Airway epithelial cell (primary cell): ENCODE measurements around the gene STMN1. TPM values are rescaled to one million over a fixed set of nuclear protein-coding genes. Genes with fewer than 3 reads are reported as not detected.

ENCODE experiments used
- total RNA-seq: library from RNA; depleted of rRNA; stranded (reverse); fragments of >200 nt; gene quantifications from 2 replicates; pipeline ENCODE4 v1.2.3, GENCODE V29; 2015

The STMN1 gene
- 150 and 162 TPM in 2 replicates for total RNA-seq

GRCh38 chr1:25905680-25906643 lies at the start of gene STMN1:
TSS of gene STMN1 (minus strand) at chr1:25906419. CDS start at chr1:25904676, 1,743 bp downstream.

GRCh38 chr1:25875154-25875855 lies 30.9 kb downstream of the STMN1 start, which contains the start of gene PAQR7:
TSS of gene PAQR7 (minus strand) at chr1:25875708. CDS start at chr1:25863839, 11,869 bp downstream.

GRCh38 chr1:25858906-25859789 lies 47.1 kb downstream of the STMN1 start, which contains the start of gene AUNIP:
TSS of gene AUNIP (minus strand) at chr1:25859457. CDS start at chr1:25859357, 100 bp downstream.

Other genes starting within 250 kb of the STMN1 start
- gene SELENON, start 106.2 kb downstream of the STMN1 start, total RNA-seq, result 24.0 and 40.3 TPM in 2 replicates
- 29.8 and 31.7 TPM in 2 replicates for gene MTFR1L, start 86.5 kb downstream of the STMN1 start, total RNA-seq
- gene AUNIP, start 47.0 kb downstream of the STMN1 start, total RNA-seq, result 6.5 and 9.7 TPM in 2 replicates
- 29.9 and 37.0 TPM in 2 replicates for gene PAQR7, start 30.7 kb downstream of the STMN1 start, total RNA-seq
- gene PAFAH2, start 91.6 kb upstream of the STMN1 start, total RNA-seq, result 12.0 and 12.6 TPM in 2 replicates
- gene EXTL1, start 115.4 kb upstream of the STMN1 start, total RNA-seq, result not detected in 2 replicates
- not detected in 2 replicates for gene SLC30A2, start 139.7 kb upstream of the STMN1 start, total RNA-seq
- not detected in 2 replicates for gene TRIM63, start 161.2 kb upstream of the STMN1 start, total RNA-seq
- gene PDIK1L, start 205.4 kb upstream of the STMN1 start, total RNA-seq, result 4.2 and 4.4 TPM in 2 replicates